ENCODE results near the gene OARD1. TPM values are rescaled to one million over a fixed set of nuclear protein-coding genes. Genes with fewer than 3 reads are reported as not detected.

Gene OARD1
- total and polyA plus RNA-seq, 2 of the 8 experiments (the other 6 are each of a cell fraction or from before 2014, with no cell fraction given): 16.8 to 35.8 TPM

DNA sequence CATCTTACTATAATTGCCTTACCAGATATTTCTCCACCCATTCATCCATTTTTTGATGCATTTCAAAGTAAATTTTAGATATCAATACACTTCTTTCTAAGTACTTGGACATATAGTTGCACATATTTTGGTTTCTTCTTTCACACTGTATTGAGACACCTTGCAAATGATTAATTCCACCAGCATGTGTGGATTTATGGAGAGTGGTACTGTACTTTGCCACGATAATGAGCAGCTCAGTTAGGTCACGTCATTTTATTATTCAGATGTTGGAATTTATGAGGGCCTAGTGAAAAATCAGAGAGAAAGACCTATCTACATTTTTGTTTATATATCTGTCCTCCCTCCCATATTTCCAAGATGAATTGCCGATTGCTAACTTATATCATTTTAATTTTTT is 5.9 kb upstream of the OARD1 start:
- CTCF ChIA-PET (ENCODE audit: partially characterized antibody): no interaction called here
- no peaks in the 10 kb centered on the region for H3K9me3 ChIP-seq (ENCODE audit: insufficient read depth in 2 of 2, low read depth in 1 of 2, low read length in 1 of 2)
- H3K4ac ChIP-seq (replicated peaks; ENCODE audit: insufficient read length, low read depth, low read length): no peak overlapping the region
- H3K4me1 ChIP-seq (replicated peaks in 1 of 4; ENCODE audit: control insufficient read depth in 3 of 4, insufficient read depth in 4 of 4, low read length in 3 of 4): peaks cover 0 to 5% (median 2%) of the 10 kb centered on the region in 4 experiments; a peak in 3 of 7 replicates
- H2BK120ac ChIP-seq (replicated peaks; ENCODE audit: low read depth, low read length): no peak overlapping the region
- no peak overlapping the region for H3K18ac ChIP-seq (ENCODE audit: extremely low read depth, low read length)
- H2BK20ac ChIP-seq (ENCODE audit: low read length): no peak overlapping the region
- H2BK5ac ChIP-seq (ENCODE audit: low read depth, low read length): no peak overlapping the region
- no peak overlapping the region for H3K4me2 ChIP-seq (ENCODE audit: insufficient read depth in 1 of 2, low read depth in 2 of 2, low read length in 2 of 2)
- FAIRE-seq (no peak), DNase-seq (ENCODE audit: low read depth in 1 of 2, low spot score in 2 of 2) (no peak)
- H2BK15ac ChIP-seq (ENCODE audit: low read length): no peak overlapping the region
- H4K91ac ChIP-seq (replicated peaks; ENCODE audit: insufficient read length, low read length): no peak overlapping the region
- H2AK5ac ChIP-seq (ENCODE audit: low read depth, low read length): no peak overlapping the region
- H3K36me3 ChIP-seq (ENCODE audit: control insufficient read depth in 2 of 4, insufficient read depth in 4 of 4, low read length in 3 of 4): peaks cover 10 to 38% (median 26%) of the 10 kb centered on the region in 4 experiments
- WGBS, 2 experiments (ENCODE audit: extremely low coverage in 1 of 2, insufficient coverage in 1 of 2, insufficient read length in 1 of 2, insufficient replicate concordance in 2 of 2, low coverage in 1 of 2, low lambda C conversion rate in 2 of 2, missing lambda C conversion rate in 1 of 2): 95% methylated on average over 3 of the region's 3 CpGs; no CpG with 5 or more reads in 1 of the 2 experiments
- no peaks in the 10 kb centered on the region; the same call in 1 of the 2 replicates for H3K79me1 ChIP-seq (ENCODE audit: low read depth, low read length)
- H3K23me2 ChIP-seq (ENCODE audit: low read depth, low read length): peaks cover 6% of the 10 kb centered on the region
- H4K20me1 ChIP-seq (replicated peaks in 1 of 2; ENCODE audit: control insufficient read depth in 1 of 2, insufficient read depth in 2 of 2, low read length in 2 of 2): peaks cover 3 to 11% of the 10 kb centered on the region in 2 experiments
- no peak overlapping the region for H4K5ac ChIP-seq (ENCODE audit: insufficient read length, low read depth, low read length)
- no peak overlapping the region for H2AFZ ChIP-seq (ENCODE audit: low read length)
- H3K4me3 ChIP-seq (ENCODE audit: extremely low read depth in 1 of 4, insufficient read depth in 2 of 4, low read depth in 3 of 4, low read length in 4 of 4): no peak overlapping the region
- H3K27me3 ChIP-seq (replicated peaks in 1 of 4; ENCODE audit: control insufficient read depth in 3 of 4, extremely low read depth in 1 of 4, insufficient read depth in 3 of 4, low read length in 3 of 4): no peaks in the 10 kb centered on the region
- H3K23ac ChIP-seq (ENCODE audit: insufficient read length): no peak overlapping the region
- H3K56ac ChIP-seq (replicated peaks; ENCODE audit: insufficient read length, low read depth, low read length): no peak overlapping the region
- H2BK12ac ChIP-seq (ENCODE audit: low read depth, low read length): no peak overlapping the region
- no peak overlapping the region for H4K8ac ChIP-seq (ENCODE audit: extremely low read depth, insufficient read depth, low read length)
- H3K79me2 ChIP-seq (ENCODE audit: control insufficient read depth in 1 of 2, insufficient read depth in 2 of 2, low read length in 2 of 2): peaks cover 41 to 92% of the 10 kb centered on the region in 2 experiments
- H3K27ac ChIP-seq (ENCODE audit: low read depth, low read length): no peak overlapping the region
- no peak overlapping the region for H3K14ac ChIP-seq (ENCODE audit: insufficient read length)
- no peak overlapping the region for H3K9ac ChIP-seq (replicated peaks in 1 of 4; ENCODE audit: extremely low read depth in 1 of 4, low read depth in 3 of 4, low read length in 3 of 4)
- POLR2A ChIA-PET (ENCODE audit: partially characterized antibody): no interaction called here
- TF ChIP-seq SP1 (IDR thresholded peaks at IDR 0.05; ENCODE audit: low read depth, low read length): no peak
- TF ChIP-seq CBX5 (IDR thresholded peaks at IDR 0.05; ENCODE audit: low read depth, low read length): no peak
- TF ChIP-seq FOSL1 (IDR thresholded peaks at IDR 0.05; ENCODE audit: insufficient read depth, low read depth, low read length): no peak
- TF ChIP-seq, protein P1, sequence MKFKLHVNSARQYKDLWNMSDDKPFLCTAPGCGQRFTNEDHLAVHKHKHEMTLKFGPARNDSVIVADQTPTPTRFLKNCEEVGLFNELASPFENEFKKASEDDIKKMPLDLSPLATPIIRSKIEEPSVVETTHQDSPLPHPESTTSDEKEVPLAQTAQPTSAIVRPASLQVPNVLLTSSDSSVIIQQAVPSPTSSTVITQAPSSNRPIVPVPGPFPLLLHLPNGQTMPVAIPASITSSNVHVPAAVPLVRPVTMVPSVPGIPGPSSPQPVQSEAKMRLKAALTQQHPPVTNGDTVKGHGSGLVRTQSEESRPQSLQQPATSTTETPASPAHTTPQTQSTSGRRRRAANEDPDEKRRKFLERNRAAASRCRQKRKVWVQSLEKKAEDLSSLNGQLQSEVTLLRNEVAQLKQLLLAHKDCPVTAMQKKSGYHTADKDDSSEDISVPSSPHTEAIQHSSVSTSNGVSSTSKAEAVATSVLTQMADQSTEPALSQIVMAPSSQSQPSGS (IDR thresholded peaks at IDR 0.05; ENCODE audit: low read length): no peak
- TF ChIP-seq RBBP5 (IDR thresholded peaks at IDR 0.05; ENCODE audit: borderline replicate concordance, low read depth, low read length): no peak
- TF ChIP-seq SP4 (IDR thresholded peaks at IDR 0.05; ENCODE audit: low read length): no peak
- TF ChIP-seq JUN (IDR thresholded peaks at IDR 0.05; ENCODE audit: low read depth, low read length): no peak
- no peak for TF ChIP-seq CHD1 (IDR thresholded peaks at IDR 0.05; ENCODE audit: low read depth, low read length)
- TF ChIP-seq, protein P2, sequence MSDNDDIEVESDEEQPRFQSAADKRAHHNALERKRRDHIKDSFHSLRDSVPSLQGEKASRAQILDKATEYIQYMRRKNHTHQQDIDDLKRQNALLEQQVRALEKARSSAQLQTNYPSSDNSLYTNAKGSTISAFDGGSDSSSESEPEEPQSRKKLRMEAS (IDR thresholded peaks at IDR 0.05): no peak
- no peak for TF ChIP-seq RNF2 (IDR thresholded peaks at IDR 0.05; ENCODE audit: borderline replicate concordance, low read depth, low read length, missing control alignments, poor library complexity, severe bottlenecking)
